ENCODE data around the gene ANKS6.
"Not testable (repeated sequence)": the region's sequence is repeated elsewhere in the genome, so short reads cannot be mapped to it uniquely, and the experiment has no call there.

ANKS6 gene

DNA sequence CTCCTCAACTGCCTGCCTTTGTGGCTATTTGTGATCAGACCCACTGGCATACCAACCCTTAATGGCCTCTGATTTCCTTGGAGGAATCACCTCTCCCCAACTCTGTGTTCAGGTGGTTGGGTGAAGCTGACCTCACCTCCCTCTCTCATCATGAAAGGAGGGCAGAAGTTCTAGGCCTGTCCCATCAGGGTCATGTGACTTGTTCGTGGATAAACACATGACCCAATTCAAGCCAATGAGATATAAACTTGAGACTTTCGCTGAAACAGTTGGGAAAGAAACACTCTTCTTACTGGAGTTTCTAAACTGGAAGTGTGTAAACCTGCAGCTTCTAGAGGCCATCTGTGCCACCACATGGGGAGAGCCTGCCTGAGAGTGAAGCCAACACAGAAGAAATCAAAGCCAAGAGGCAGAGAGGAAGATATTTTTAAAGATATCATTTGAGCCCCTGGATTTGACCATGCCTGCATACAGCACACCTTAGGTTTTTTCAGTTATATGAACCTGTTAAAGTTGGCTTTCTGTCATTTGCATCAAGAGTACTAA, 93.4 kb downstream of the ANKS6 start:
- DNase-seq (ENCODE audit: low spot score) = no peak

DNA sequence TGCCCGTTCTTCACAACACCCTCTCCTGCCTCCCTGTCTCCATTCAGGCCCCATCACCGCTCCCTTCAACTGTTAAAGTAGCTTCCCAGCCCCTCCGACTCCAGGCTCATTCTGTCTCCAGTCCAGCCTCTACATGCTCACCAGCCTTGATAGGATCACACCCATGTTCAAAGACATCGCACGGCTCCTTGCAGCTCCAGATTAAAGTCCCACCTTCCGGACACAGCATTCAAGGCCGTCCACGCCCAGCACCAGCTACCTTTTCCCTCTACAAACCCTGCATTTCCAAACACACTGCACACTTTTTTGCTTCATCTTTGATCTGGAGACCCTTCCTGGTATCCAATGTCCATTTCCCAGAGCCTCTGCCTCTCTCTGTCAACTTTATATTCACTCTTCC, 94.0 kb downstream of the ANKS6 start:
- DNase-seq (ENCODE audit: low spot score) = no peak

DNA sequence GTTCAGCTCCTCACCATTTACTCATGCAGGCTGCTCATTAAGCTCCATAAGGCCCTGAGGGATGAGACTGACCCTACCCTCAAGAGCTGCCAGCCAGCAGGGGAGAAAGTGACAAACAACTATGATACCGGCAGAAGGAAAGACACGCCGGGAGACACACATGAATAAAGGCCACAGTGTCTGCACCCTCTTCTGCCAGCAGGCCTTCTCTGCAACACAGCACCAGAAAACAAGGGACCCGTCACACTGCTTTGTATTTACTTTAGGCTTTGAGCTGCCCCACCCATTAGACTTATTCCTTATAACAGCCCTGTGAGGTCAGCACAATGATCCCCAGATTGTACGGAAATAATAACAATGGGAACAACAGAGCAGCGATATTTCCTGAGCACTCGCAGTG, 94.8 kb downstream of the ANKS6 start:
- DNase-seq (ENCODE audit: low spot score) = no peak

DNA sequence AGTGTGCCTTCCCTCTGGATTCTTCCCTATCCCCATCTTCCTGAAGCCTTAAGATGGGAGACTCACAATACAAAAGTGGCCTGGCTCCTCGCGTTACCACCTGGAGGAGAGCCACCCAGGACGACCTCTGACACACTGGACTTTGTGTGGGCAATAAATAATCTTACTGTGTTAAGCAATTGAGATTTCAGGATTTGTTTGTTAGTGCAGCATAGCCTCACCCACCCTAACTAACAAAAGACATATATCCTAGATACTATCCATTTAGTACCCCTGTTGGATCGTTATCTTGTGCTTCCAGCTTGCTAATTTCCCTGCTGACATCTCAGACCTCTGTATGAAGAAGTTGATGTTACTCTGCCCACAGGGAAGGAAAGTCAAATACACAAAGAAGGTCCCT, 95.6 kb downstream of the ANKS6 start:
- DNase-seq (ENCODE audit: low spot score) = no peak

DNA sequence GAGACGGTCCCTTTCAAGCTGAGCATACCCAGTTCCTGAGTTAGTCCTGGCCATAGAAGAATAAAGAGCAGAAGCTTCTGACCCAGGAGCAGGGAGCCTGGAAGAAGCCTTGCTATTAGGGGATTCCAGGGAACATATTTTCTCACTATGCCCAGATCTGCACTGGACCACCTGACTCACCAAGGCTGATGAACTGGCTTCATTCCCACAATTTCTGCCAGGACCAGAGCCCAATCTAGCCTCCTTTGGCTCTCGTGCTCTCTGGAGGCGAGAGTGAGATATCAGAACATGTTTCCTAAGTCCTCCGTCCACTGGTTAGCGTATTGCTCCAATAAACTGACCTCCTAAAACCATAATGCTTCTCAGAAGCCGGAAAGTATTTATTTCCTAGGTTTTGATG, 97.5 kb downstream of the ANKS6 start:
- no peak for DNase-seq (ENCODE audit: low spot score)

DNA sequence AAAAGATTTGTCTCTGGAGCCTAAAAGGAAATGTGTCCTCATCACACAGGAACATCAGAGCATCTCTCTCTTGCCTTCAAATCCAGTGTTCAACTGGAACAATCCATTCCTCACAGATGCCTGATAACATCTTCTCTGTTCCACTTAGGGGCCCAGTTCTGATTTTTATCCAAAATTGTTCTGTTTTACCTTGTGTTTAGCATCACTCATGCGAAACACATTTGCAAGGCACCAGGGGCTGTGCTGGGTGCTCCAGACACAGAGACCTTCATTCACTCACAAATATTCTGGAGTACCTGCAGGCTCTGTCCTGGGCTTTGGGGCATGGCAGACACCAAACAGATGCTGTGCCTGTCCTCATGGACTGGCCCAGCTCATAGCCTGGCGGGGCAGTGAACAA, 101.4 kb downstream of the ANKS6 start:
- no peak for DNase-seq (ENCODE audit: low spot score)

DNA sequence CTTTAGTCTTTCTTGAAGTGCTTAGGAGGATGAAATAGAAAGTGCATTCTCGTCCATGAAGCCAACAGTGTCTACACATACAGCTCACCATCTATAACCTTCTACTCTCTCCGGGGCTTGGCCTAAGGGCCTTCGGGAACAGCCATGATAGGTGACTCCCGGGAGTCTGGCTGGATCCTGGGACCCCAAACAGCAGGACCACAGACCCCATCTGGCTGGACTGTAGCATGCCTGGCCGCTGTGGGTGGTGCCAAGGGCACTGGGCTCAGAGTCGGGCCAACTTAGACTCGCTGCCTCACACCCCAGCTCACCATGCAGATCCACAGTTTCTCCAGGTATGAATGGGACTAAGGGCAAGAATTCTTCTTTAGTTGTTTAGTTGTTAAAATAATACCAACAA, 104.0 kb downstream of the ANKS6 start:
- DNase-seq (ENCODE audit: low spot score) = no peak

DNA sequence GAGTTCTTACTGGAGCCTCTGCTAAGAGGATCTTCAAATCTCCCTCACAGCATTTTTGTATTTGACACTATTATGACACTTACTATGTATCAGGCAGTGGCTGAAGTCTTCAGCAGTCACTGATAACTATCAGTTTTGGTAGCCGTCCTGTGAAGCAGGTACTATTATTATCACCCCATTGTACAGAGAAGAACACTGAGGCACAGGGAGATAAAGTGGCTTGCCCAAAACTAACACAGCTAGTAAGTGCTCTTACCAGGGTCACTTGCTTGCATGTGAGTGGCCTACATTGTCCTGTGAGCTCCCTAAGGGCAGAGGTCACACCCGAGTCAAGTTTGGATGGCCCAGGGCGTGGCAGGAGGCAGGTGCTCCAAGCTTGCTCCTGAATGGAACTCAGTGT, 104.5 kb downstream of the ANKS6 start:
- DNase-seq (ENCODE audit: low spot score) = no peak

DNA sequence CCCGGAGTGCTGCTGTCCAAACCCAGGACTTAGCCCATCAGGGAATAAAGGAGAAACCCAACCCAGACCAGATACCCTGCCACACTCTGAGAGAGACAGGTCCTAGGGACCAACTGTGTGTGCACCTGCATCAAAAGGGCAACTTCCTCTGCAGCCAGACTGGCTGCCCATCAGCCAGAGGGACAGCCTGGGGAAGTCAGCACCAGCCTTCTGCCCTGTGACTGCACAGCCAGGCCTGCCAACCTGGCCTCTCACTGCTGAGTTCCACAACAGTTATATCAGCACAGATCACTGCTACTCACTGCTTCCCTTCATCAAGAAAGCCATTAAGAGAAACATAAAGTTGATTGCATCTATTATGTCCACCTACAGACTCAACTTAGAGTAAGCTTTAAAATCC, 105.7 kb downstream of the ANKS6 start:
- DNase-seq (ENCODE audit: low spot score) = no peak

DNA sequence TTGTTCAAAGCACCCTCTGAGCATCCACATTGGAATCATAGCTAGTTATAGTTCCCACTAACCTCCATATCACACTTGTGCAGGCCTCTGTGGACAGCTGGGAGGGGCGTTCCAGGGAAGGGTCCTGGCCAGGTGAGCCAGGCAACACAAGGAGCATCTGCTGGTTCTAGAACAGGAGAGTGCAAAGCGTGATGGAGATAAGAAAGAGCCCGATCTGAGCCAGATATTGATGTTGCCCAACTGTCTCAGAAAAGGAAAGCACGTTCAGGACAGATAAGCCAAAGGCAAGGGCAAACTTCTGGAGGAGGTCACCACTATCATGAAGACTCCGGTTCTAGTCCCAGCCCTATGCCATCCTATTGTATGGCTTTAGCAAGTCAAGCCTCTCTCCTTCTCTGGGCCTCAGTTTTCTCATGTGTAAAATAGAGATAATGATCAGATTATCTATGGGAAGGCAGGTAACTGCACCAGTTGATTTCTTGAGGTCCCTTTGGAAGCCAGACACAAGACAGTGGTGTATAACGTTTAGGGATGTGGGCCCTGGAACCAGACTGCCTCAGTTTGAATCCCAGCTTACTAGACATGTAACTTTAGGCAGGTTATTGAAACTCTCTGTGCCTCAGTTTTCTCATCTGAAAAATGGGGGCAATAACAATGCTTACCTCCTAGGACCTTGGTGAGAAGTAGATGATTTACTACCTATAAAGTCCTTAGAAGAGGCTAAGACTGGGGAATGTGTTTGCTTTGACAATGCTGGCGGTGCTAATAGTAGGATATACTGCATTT, 107.5 kb downstream of the ANKS6 start:
- no peak for DNase-seq (ENCODE audit: low spot score)

DNA sequence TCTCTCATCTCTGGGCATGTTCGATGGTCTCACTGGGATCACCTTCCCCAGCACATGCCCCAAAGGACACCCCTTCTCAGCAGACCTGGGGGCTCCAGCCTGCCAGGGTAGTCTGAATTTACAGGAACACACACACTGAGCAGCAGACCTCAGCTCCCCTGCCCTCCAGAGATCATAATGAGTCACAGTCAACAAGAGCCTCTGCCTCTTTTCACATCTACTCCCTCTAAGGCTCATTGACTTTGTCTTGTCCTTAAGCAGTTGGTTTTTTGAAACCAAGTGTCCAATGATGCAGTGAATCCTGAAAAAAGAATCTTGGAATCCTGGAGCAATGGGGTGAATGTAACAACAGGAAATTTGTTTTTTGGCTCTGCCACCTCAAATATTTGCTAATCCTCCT, 108.4 kb downstream of the ANKS6 start:
- DNase-seq (ENCODE audit: low spot score) = no peak

DNA sequence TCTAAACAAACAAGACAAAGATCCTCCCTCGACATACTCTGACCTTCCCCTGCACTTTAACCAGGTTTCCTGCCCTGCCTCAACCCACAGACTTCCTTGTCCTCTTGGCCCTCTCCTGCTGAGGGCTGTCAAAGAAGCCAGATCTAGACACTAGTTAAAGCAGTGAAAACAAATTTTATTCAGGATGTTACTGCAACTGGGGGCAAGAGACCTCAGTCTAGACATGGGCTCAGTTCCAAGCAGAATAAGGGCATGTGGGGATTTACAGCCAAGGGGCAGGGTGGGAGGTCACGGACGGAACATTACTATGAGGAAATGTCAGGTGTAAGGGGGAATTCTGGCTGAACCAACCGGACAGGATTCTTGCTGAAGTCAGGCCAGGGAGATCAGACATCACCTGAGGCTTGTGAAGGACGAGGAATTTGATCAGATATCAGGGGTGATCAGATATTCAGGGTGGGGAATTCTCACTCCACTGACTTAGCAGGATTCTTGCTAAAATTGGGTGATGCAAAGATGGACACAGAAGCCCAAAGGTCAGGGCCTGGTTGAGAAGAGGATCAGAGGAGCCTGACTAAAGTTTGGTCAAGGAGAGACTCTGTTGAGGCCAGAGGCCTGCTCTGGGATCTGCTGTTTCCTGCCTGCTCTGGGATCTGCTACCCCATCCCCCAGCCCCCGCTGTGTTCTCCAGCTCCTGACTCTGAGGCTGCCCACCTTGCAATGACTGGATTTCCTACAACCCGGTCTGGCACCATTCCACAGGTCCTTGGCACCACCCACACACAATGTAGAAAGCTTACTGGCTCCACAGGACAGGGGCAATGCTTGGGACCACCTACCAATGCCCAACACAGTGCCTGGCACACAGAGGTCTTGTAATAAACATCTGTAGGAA, 109.1 kb downstream of the ANKS6 start:
- no peak for DNase-seq (ENCODE audit: low spot score)

DNA sequence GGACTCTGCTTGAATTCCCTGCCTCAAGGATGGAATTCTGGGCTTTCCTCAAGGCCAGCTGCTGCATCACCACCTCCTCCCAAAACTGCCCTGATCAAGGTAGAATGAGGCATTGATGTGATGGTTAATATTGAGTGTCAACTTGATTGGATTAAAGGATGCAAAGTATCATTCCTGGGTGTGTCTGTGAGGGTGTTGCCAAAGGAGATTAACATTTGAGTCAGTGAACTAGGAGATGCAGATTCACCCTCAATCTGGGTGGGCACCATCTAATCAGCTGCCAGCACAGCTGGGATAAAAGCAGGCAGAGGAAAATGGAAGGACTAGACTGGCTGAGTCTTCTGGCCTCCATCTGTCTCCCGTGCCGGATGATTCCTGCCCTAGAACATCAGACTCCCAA, 111.5 kb downstream of the ANKS6 start:
- DNase-seq (ENCODE audit: low spot score) = not testable (repeated sequence)

Measured in NAMALWA (cell line).